OCI-LY7 (cell line): Measurements from ENCODE around the gene TBC1D4. TPM values are rescaled to one million over a fixed set of nuclear protein-coding genes. Genes with fewer than 3 reads are reported as not detected.

Experiments used
- BruUV-seq: library from RNA; stranded (reverse); fragments of 400-500 nt; replicated peaks from 2 replicates; lab custom pipeline; 2021; lab: Mats Ljungman, UMichigan
- CTCF ChIA-PET: fragments of 300-600 bp; sonication (Branson Sonifier 250); formaldehyde crosslinking; loops from one replicate; lab custom pipeline; 2022; ENCODE audit warnings: antibody characterized with exemption; ENCODE audit not compliant: unreplicated experiment; lab: Charles Lee
- POLR2A ChIA-PET: fragments of 300-600 bp; sonication (Branson Sonifier 250); formaldehyde crosslinking; loops from one replicate; lab custom pipeline; 2022; ENCODE audit warnings: antibody characterized with exemption; lab: Charles Lee
- DNase-seq: peaks from one replicate; pipeline ENCODE4 v3.0.0-alpha.2; 2015; ENCODE audit warnings: low spot score
- H2AFZ ChIP-seq: fragments of 200-600 bp; sonication (generic), shearing (Covaris generic); 2 replicates; pipeline ENCODE4 v1.6.1; 2014; ENCODE audit warnings: mild to moderate bottlenecking, antibody characterized with exemption, low read length, moderate library complexity
- H3K27ac ChIP-seq: fragments of 200-600 bp; sonication (generic); 2 replicates; pipeline ENCODE4 v1.5.1; 2014; ENCODE audit warnings: mixed run types, low read depth, mild to moderate bottlenecking, moderate library complexity, low read length, inconsistent platforms; ENCODE audit not compliant: poor library complexity, severe bottlenecking
- H3K36me3 ChIP-seq: fragments of 200-600 bp; sonication (generic); 2 replicates; pipeline ENCODE4 v1.6.1; 2014; ENCODE audit warnings: mild to moderate bottlenecking, antibody characterized with exemption, low read length, moderate library complexity, mixed read lengths; ENCODE audit not compliant: insufficient read depth
- H3K4me1 ChIP-seq: fragments of 200-600 bp; sonication (generic); 2 replicates; pipeline ENCODE4 v1.5.1; 2014; ENCODE audit warnings: mild to moderate bottlenecking, low read length; ENCODE audit not compliant: insufficient read depth, poor library complexity, severe bottlenecking
- H3K4me2 ChIP-seq: fragments of 200-600 bp; sonication (generic); 2 replicates; pipeline ENCODE4 v1.6.1; 2014; ENCODE audit warnings: mild to moderate bottlenecking, low read length
- H3K4me3 ChIP-seq: fragments of 200-600 bp; sonication (generic); 2 replicates; pipeline ENCODE4 v1.5.1; 2014; ENCODE audit warnings: mild to moderate bottlenecking, low read depth, low read length; ENCODE audit not compliant: poor library complexity, severe bottlenecking
- H3K79me2 ChIP-seq: fragments of 200-600 bp; sonication (generic); 2 replicates; pipeline ENCODE4 v1.6.1; 2016; ENCODE audit warnings: low read depth, mild to moderate bottlenecking, low read length, moderate library complexity, mixed read lengths; ENCODE audit not compliant: insufficient read depth
- H3K9me2 ChIP-seq: fragments of 200-600 bp; sonication (generic); 2 replicates; pipeline ENCODE4 v1.6.1; 2016; ENCODE audit warnings: mild to moderate bottlenecking, low read length, mixed read lengths; ENCODE audit not compliant: insufficient read depth
- H3K9me3 ChIP-seq: fragments of 200-600 bp; sonication (generic); 2 replicates; pipeline ENCODE4 v1.6.1; 2014; ENCODE audit warnings: mild to moderate bottlenecking, mixed run types, low read length, mixed read lengths
- H4K20me1 ChIP-seq: fragments of 200-600 bp; sonication (generic); 2 replicates; pipeline ENCODE4 v1.6.1; 2014; ENCODE audit warnings: mild to moderate bottlenecking, antibody characterized with exemption, low read length, moderate library complexity, mixed read lengths; ENCODE audit not compliant: insufficient read depth
- CTCF ChIP-seq: fragments of 200-600 bp; sonication (generic); conservative IDR thresholded peaks from 2 replicates; pipeline ENCODE4 v1.5.1; 2014; ENCODE audit warnings: mild to moderate bottlenecking, antibody characterized with exemption, low read length, moderate library complexity, mixed read lengths
- EZH2phosphoT487 ChIP-seq: fragments of 200-600 bp; sonication (generic); IDR thresholded peaks from 2 replicates; pipeline ENCODE4 v1.6.1; 2018; ENCODE audit warnings: low read depth, borderline replicate concordance, mild to moderate bottlenecking, mixed run types, antibody characterized with exemption, low read length, moderate library complexity, mixed read lengths
- intact Hi-C: fragments of 100-400 bp; cut with micrococcal nuclease; formaldehyde crosslinking; loops from one replicate; pipeline ENCODE4 v1.10.0; 2022; ENCODE audit not compliant: unreplicated experiment
- total RNA-seq, 2 experiments: library from RNA; depleted of rRNA in 1 of 2; stranded (reverse); fragments of >200 nt in 1 of 2; shearing (Covaris generic) in 1 of 2; gene quantifications; 2 replicates each; pipeline ENCODE4 v1.2.3, GENCODE V29; 2014 to 2022

The TBC1D4 gene
- total RNA-seq, 2 experiments from 2014 or later: 21.7 to 24.3 TPM

- Histone ChIP-seq H3K4me3 (no peak overlapping the region), H3K4me2 (no peak overlapping the region), H4K20me1 (no peaks in the 10 kb centered on the region), H2AFZ (no peak overlapping the region), H3K9me2 (no peaks in the 10 kb centered on the region), H3K79me2 (peaks cover 8% of the 10 kb centered on the region; the same call in 1 of the 2 replicates), H3K27ac (no peak overlapping the region), H3K36me3 (no peaks in the 10 kb centered on the region; the same call in 1 of the 2 replicates), H3K9me3 (no peaks in the 10 kb centered on the region), H3K4me1 (peaks cover under 1% of the 10 kb centered on the region)
- BruUV-seq: no TSS peak
- TF ChIP-seq EZH2phosphoT487 (no peak), CTCF (no peak)
- ChIA-PET POLR2A (interaction anchor here (1.1 to 3.0 kb wide), 3 partner anchors 8 to 24 kb away, joined by 4 to 10 read pairs (median 4); no protein-coding TSS in a partner anchor), CTCF (interaction anchor here (0.6 kb wide), 1 partner anchor 12 kb away, joined by 3 read pairs; no protein-coding TSS in a partner anchor)
- no peak for DNase-seq
- intact Hi-C loops: no loop called here
These were observed 38.0 kb downstream of the TBC1D4 start for GRCh38 chr13:75444016-75444415.

DNA sequence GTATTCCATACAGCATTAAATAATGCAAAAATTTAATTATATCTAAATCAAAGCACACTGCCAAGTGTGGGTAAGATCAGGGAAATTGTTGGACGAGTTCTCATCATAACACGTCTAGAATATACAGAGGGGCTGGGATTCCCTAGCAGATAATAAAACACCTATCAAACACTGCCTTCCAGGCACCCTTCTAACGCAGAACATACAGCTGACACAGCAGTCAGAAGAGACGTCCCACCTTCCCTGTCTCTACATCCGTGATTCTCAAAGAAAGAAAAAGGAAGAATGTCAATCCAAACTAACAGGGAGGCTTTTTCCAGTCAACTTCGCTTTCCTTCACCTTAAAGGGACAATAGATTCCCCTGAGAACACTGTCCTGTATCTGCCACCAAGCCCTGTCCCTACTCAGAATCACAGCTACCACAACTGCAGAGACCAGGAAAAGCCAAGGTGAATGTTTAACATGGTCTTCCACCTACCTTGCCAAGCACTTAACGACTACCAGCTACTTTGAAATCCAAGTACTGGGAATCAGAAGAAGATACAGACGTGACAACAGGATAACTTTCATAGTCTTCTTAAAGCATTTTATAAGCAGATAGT, 38.5 kb downstream of the TBC1D4 start:
- DNase-seq: no peak
- Histone ChIP-seq H3K36me3 (no peaks in the 10 kb centered on the region; the same call in 1 of the 2 replicates), H3K79me2 (peaks cover 3% of the 10 kb centered on the region; the same call in 1 of the 2 replicates), H3K9me2 (no peaks in the 10 kb centered on the region), H3K4me3 (no peak overlapping the region), H4K20me1 (no peaks in the 10 kb centered on the region), H3K4me2 (no peak overlapping the region), H3K9me3 (no peaks in the 10 kb centered on the region), H3K4me1 (no peaks in the 10 kb centered on the region), H3K27ac (no peak overlapping the region), H2AFZ (no peak overlapping the region)
- ChIA-PET POLR2A (interaction anchor here (0.7 to 3.0 kb wide), 4 partner anchors 9 to 31 kb away, joined by 4 to 10 read pairs (median 4); no protein-coding TSS in a partner anchor), CTCF (interaction anchor here (0.6 kb wide), 1 partner anchor 13 kb away, joined by 3 read pairs; no protein-coding TSS in a partner anchor)
- no TSS peak for BruUV-seq
- intact Hi-C loops: no loop called here
- TF ChIP-seq EZH2phosphoT487 (no peak), CTCF (no peak)
